Testis (tissue), 2 donors: ENCODE results near the gene RIIAD1.

Experiments used
- POLR2A ChIP-seq: fragments of 450-650 bp; IDR thresholded peaks from one replicate; pipeline ENCODE4 v1.6.1; 2017; ENCODE audit warnings: antibody characterized with exemption, mild to moderate bottlenecking, moderate library complexity
- TF ChIP-seq, protein P1 (sequence below), 3 experiments: fragments of 450-650 bp in 2 of 3; fragments of 200-600 bp in 1 of 3; sonication (generic) in 1 of 3; IDR thresholded peaks; one replicate each; pipeline ENCODE4 v1.5.1; 2016 to 2019; ENCODE audit warnings: antibody characterized with exemption in 3 of 3, mild to moderate bottlenecking in 2 of 3, moderate library complexity in 1 of 3

- TF ChIP-seq, protein P1, sequence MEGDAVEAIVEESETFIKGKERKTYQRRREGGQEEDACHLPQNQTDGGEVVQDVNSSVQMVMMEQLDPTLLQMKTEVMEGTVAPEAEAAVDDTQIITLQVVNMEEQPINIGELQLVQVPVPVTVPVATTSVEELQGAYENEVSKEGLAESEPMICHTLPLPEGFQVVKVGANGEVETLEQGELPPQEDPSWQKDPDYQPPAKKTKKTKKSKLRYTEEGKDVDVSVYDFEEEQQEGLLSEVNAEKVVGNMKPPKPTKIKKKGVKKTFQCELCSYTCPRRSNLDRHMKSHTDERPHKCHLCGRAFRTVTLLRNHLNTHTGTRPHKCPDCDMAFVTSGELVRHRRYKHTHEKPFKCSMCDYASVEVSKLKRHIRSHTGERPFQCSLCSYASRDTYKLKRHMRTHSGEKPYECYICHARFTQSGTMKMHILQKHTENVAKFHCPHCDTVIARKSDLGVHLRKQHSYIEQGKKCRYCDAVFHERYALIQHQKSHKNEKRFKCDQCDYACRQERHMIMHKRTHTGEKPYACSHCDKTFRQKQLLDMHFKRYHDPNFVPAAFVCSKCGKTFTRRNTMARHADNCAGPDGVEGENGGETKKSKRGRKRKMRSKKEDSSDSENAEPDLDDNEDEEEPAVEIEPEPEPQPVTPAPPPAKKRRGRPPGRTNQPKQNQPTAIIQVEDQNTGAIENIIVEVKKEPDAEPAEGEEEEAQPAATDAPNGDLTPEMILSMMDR (IDR thresholded peaks at IDR 0.05): no peak
- no peak for TF ChIP-seq POLR2A
Measured at GRCh38 chr1:151680826-151681225, 40.5 kb upstream of the RIIAD1 start.
